ENCODE results near the gene RTL9.

DNA sequence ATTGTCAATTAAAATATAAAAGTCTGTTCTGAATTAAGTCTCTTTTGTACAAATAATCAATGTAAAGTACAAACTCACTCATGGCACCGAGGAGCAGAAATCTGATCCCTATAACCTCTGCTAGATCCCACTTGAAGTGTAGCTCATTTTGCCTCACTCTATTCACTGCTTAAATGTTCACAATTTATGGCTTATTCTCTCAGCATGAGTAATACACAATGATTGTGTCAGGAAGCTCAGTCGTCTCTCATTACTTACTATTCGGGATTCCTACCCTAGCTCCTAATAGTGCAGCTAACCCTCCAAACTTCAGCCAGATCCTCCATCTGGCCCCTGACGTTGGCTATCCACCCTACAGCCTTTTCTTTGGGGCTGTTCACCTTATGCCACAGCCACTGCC is 36.0 kb upstream of the RTL9 start:
- TF ChIP-seq, protein P1, sequence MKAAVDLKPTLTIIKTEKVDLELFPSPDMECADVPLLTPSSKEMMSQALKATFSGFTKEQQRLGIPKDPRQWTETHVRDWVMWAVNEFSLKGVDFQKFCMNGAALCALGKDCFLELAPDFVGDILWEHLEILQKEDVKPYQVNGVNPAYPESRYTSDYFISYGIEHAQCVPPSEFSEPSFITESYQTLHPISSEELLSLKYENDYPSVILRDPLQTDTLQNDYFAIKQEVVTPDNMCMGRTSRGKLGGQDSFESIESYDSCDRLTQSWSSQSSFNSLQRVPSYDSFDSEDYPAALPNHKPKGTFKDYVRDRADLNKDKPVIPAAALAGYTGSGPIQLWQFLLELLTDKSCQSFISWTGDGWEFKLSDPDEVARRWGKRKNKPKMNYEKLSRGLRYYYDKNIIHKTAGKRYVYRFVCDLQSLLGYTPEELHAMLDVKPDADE (CRISPR knock-in tag; IDR thresholded peaks at IDR 0.05) = no peak
- TF ChIP-seq NR2F2 (IDR thresholded peaks at IDR 0.05; ENCODE audit: borderline replicate concordance, low read depth) = no peak

Measured in HepG2 (cell line).